Right atrium auricular region (tissue), 2 donors: Measurements from ENCODE around the gene COL24A1. TPM values are rescaled to one million over a fixed set of nuclear protein-coding genes. Genes with fewer than 3 reads are reported as not detected.

Source experiments
- DNase-seq: peaks from one replicate; pipeline ENCODE4 v3.0.0-alpha.2; 2019; ENCODE audit warnings: low spot score
- H3K27ac ChIP-seq, 2 donors: fragments of 200-600 bp; sonication (generic); 1 replicate in 1 of 2; 2 replicates in 1 of 2; pipeline ENCODE4 v1.5.1; 2016 to 2019
- H3K27me3 ChIP-seq, 2 donors: fragments of 200-600 bp; sonication (generic); one replicate each; pipeline versions ENCODE4 v1.5.1 to v1.6.0; 2017 to 2019
- H3K36me3 ChIP-seq: fragments of 200-600 bp; sonication (generic); one replicate; pipeline ENCODE4 v1.5.1; 2016
- H3K4me1 ChIP-seq, 2 donors: fragments of 200-600 bp; sonication (generic); one replicate each; pipeline versions ENCODE4 v1.5.1 to v1.6.0; 2017 to 2019
- H3K4me3 ChIP-seq, 2 donors: fragments of 200-600 bp; sonication (generic); 1 replicate in 1 of 2; 2 replicates in 1 of 2; pipeline ENCODE4 v1.5.1; 2017 to 2019; ENCODE audit warnings: mild to moderate bottlenecking in 1 of 2, moderate library complexity in 1 of 2
- H3K9me3 ChIP-seq, 2 donors: fragments of 200-600 bp; sonication (generic); one replicate each; pipeline ENCODE4 v1.5.1; 2019
- CTCF ChIP-seq, 2 donors: fragments of 200-600 bp; sonication (generic); IDR thresholded peaks; one replicate each; pipeline ENCODE4 v1.5.1; 2019; ENCODE audit warnings: antibody characterized with exemption in 2 of 2
- total RNA-seq, 2 donors: library from RNA; depleted of rRNA; stranded (reverse); fragments of >200 nt; gene quantifications; one replicate each; pipeline ENCODE4 v1.1.0, GENCODE V29; 2016

COL24A1 gene
- total RNA-seq: 1 to 10 TPM in 1 of 2 donors, under 1 TPM in 1; 0.67 to 1.0 TPM

GRCh38 chr1:86156566-86157455 is at the start of gene COL24A1:
COL24A1 (minus strand) TSS chr1:86156772; CDS start chr1:86156396, 376 bp downstream.
- Histone ChIP-seq H3K36me3 (no peaks in the 10 kb centered on the region), H3K9me3 (no peaks in the 10 kb centered on the region), H3K27me3 (no peaks in the 10 kb centered on the region), H3K4me3 (peak within 1 kb of the TSS; percentile 27 to 49), H3K4me1 (peaks cover 0 to 24% of the 10 kb centered on the region in 2 donors), H3K27ac (peak within 1 kb of the TSS; percentile 52 to 61)
- TF ChIP-seq CTCF (IDR thresholded peaks at IDR 0.05): no peak
- DNase-seq: peak; percentile 75

- Histone ChIP-seq H3K9me3 (no peaks in the 10 kb centered on the region), H3K27me3 (no peaks in the 10 kb centered on the region), H3K27ac (no peak overlapping the region), H3K4me1 (no peaks in the 10 kb centered on the region), H3K4me3 (no peak overlapping the region), H3K36me3 (no peaks in the 10 kb centered on the region)
- no peak for DNase-seq
- TF ChIP-seq CTCF (IDR thresholded peaks at IDR 0.05): no peak
These were observed 49.2 kb upstream of the COL24A1 start for GRCh38 chr1:86205741-86206140.

- Histone ChIP-seq H3K4me3 (no peak overlapping the region), H3K36me3 (no peaks in the 10 kb centered on the region), H3K9me3 (no peaks in the 10 kb centered on the region), H3K4me1 (no peaks in the 10 kb centered on the region), H3K27ac (no peak overlapping the region), H3K27me3 (no peaks in the 10 kb centered on the region)
- DNase-seq: no peak
- TF ChIP-seq CTCF (IDR thresholded peaks at IDR 0.05): no peak
These were observed 46.2 kb upstream of the COL24A1 start for GRCh38 chr1:86202552-86203340.

- Histone ChIP-seq H3K4me1 (no peaks in the 10 kb centered on the region), H3K4me3 (no peak overlapping the region), H3K27ac (no peak overlapping the region), H3K36me3 (no peaks in the 10 kb centered on the region), H3K9me3 (no peaks in the 10 kb centered on the region), H3K27me3 (no peaks in the 10 kb centered on the region)
- TF ChIP-seq CTCF (IDR thresholded peaks at IDR 0.05): no peak
- no peak for DNase-seq
These were observed 44.7 kb upstream of the COL24A1 start for GRCh38 chr1:86201311-86201710.

GRCh38 chr1:86200901-86201300 is 44.3 kb upstream of the COL24A1 start:
- Histone ChIP-seq H3K4me3 (no peak overlapping the region), H3K4me1 (no peaks in the 10 kb centered on the region), H3K9me3 (no peaks in the 10 kb centered on the region), H3K27me3 (no peaks in the 10 kb centered on the region), H3K27ac (no peak overlapping the region), H3K36me3 (no peaks in the 10 kb centered on the region)
- no peak for DNase-seq
- no peak for TF ChIP-seq CTCF (IDR thresholded peaks at IDR 0.05)
